HUES6 (cell line): Measurements from ENCODE around the gene HDAC6.

Source experiments
- H3K27ac ChIP-seq: 2 replicates; pipeline ENCODE4 v1.7.0; 2013; ENCODE audit warnings: low read depth, mild to moderate bottlenecking, low read length, inconsistent platforms
- H3K27me3 ChIP-seq: 2 replicates; pipeline ENCODE4 v1.6.1; 2013; ENCODE audit warnings: low read length; ENCODE audit not compliant: control insufficient read depth, insufficient read depth
- H3K36me3 ChIP-seq: 2 replicates; pipeline ENCODE4 v1.6.1; 2013; ENCODE audit warnings: low read length; ENCODE audit not compliant: control insufficient read depth, insufficient read depth
- H3K4me1 ChIP-seq: 2 replicates; pipeline ENCODE4 v1.6.1; 2013; ENCODE audit warnings: low read length; ENCODE audit not compliant: control insufficient read depth, insufficient read depth
- H3K4me3 ChIP-seq: 2 replicates; pipeline ENCODE4 v1.5.1; 2013; ENCODE audit warnings: low read depth, low read length
- H3K9ac ChIP-seq: one replicate; pipeline ENCODE4 v1.6.1; 2013; ENCODE audit warnings: mild to moderate bottlenecking, low read length
- H3K9me3 ChIP-seq: 2 replicates; pipeline ENCODE4 v1.6.1; 2013; ENCODE audit warnings: low read depth, low read length; ENCODE audit not compliant: control insufficient read depth, insufficient read depth

Gene HDAC6

DNA sequence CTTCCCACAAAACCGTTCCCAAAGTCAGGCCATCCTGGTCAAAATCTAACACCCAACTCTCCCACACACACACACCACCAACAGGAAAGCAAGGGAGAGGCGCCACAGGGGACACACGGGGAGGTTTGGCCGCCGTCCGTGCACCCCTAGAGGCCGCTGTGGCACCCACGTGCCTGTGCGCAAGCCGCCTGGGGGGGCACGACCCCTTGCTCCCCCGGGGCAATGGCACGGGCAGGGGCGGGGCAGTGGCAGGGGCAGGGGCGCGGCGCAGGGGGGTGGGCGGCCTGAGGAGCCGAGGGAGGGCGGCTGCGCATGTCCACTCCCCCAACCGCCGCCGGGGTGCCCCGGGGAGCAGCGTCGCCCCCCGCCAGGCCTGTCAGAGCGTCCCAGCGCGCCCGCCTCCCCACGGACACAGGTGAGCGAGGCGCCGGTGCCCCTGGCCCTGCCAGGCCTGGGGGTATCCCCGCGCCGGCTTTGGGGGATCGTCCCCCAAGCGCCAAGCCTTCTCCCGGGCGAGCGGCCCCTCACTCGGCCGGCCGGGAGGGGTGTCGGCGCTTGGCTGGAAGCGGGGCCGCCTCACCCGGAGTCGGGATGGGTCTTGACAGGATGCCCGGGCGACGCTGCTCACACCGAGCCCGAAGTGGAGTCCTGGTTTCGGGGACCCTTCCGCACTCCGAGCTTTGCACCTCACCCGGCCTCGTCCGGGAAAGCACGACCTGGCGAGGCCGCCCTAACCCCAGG, 24.4 kb downstream of the HDAC6 start, which contains the start of gene ERAS:
ERAS (plus strand) TSS at position 379 of the 741 bp plus-strand sequence. CDS start 2,611 bp downstream, outside the sequence.
- H3K27ac ChIP-seq = no peak within 1 kb of the TSS
- H3K9me3 ChIP-seq = peaks cover 25% of the 10 kb centered on the region; the same call in 1 of the 2 replicates
- peak within 1 kb of the TSS; percentile 19 for H3K4me3 ChIP-seq
- peaks cover 35% of the 10 kb centered on the region for H3K36me3 ChIP-seq
- no peak within 1 kb of the TSS for H3K9ac ChIP-seq
- H3K27me3 ChIP-seq = peaks cover 39% of the 10 kb centered on the region
- peaks cover 4% of the 10 kb centered on the region; the same call in 1 of the 2 replicates for H3K4me1 ChIP-seq

DNA sequence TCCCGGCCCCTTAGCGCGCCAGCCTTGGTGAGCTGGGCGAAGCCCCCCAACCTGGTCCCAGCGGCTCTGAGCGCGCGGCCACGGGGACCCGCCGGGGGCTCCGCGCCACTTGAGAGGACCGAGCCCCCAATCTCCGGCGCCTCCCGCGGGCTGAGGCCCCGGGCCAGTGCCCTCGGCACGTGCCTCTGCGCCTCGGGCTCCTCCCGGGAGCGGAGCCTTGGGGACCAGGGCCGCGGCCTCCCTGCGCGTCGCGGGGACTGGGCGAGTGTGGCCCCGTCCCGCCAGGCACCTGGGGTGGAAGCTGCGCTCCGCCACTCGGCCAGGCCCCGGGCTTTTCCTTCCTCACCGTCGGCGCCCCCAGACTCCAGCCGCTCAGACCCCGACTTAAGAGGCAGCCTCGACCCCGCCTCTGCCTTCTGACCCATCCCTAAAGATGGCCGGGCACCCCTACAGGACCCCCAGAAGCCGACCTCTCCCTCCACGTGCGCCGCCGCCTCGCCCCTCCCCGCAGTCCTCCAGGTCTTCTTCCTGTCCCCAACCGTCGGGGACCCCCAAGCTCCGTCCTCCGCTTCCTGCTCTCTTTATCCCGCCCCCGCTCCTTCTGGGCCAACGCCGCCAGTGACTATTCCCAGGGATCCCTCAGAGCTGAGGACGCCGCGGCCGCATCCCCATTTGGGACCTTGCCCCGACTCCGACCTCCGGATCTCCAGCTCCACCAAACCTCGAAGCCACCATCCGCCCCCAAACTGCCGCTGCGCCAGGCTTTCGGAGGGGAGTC, 25.2 kb downstream of the HDAC6 start:
- peak overlapping the region; percentile 19 for H3K4me3 ChIP-seq
- no peak overlapping the region for H3K27ac ChIP-seq
- H3K9ac ChIP-seq = no peak overlapping the region
- H3K4me1 ChIP-seq = peaks cover 4% of the 10 kb centered on the region; the same call in 1 of the 2 replicates
- H3K9me3 ChIP-seq = peaks cover 28% of the 10 kb centered on the region; the same call in 1 of the 2 replicates
- peaks cover 30% of the 10 kb centered on the region for H3K36me3 ChIP-seq
- peaks cover 47% of the 10 kb centered on the region for H3K27me3 ChIP-seq

DNA sequence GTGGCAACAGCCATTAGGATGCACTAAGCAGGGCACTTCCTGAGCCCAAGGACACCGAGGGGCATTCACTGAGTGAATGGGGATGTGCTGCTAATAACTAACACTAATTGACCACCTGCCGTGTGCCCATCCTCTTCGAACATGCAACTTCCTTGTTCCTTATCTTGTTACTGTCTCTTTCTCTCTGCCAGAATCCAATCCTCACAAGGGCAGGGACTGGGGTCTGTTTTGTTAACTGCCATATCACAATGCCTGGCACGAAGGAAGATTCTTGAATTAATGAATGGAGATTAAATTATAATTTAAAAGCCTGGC, 25.7 kb downstream of the HDAC6 start:
- Histone ChIP-seq H3K4me3 (peak overlapping the region; percentile 19), H3K27ac (no peak overlapping the region), H3K36me3 (peaks cover 25% of the 10 kb centered on the region), H3K4me1 (peaks cover 4% of the 10 kb centered on the region; the same call in 1 of the 2 replicates), H3K9ac (no peak overlapping the region), H3K9me3 (peaks cover 26% of the 10 kb centered on the region; the same call in 1 of the 2 replicates), H3K27me3 (peaks cover 52% of the 10 kb centered on the region)

DNA sequence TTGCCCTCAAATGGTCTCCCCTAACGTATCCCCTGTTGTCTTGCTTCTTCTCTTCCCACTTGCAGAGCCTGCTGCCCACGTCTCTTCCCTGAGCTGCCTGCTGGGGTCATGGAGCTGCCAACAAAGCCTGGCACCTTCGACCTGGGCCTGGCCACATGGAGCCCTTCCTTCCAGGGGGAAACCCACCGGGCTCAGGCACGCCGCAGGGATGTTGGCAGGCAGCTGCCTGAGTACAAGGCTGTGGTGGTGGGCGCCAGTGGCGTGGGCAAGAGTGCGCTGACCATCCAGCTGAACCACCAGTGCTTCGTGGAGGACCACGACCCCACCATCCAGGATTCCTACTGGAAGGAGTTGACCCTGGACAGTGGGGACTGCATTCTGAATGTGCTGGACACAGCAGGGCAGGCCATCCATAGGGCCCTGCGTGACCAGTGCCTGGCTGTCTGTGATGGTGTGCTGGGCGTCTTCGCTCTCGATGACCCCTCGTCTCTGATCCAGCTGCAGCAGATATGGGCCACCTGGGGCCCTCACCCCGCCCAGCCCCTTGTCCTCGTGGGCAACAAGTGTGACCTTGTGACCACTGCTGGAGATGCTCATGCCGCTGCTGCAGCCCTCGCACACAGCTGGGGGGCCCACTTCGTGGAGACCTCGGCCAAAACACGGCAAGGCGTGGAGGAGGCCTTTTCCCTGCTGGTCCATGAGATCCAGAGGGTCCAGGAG, 27.3 kb downstream of the HDAC6 start:
- H3K27me3 ChIP-seq = peaks cover 68% of the 10 kb centered on the region
- peaks cover 20% of the 10 kb centered on the region; the same call in 1 of the 2 replicates for H3K9me3 ChIP-seq
- H3K36me3 ChIP-seq = peaks cover 10% of the 10 kb centered on the region
- peaks cover 4% of the 10 kb centered on the region; the same call in 1 of the 2 replicates for H3K4me1 ChIP-seq
- H3K9ac ChIP-seq = no peak overlapping the region
- no peak overlapping the region for H3K27ac ChIP-seq
- H3K4me3 ChIP-seq = no peak overlapping the region

DNA sequence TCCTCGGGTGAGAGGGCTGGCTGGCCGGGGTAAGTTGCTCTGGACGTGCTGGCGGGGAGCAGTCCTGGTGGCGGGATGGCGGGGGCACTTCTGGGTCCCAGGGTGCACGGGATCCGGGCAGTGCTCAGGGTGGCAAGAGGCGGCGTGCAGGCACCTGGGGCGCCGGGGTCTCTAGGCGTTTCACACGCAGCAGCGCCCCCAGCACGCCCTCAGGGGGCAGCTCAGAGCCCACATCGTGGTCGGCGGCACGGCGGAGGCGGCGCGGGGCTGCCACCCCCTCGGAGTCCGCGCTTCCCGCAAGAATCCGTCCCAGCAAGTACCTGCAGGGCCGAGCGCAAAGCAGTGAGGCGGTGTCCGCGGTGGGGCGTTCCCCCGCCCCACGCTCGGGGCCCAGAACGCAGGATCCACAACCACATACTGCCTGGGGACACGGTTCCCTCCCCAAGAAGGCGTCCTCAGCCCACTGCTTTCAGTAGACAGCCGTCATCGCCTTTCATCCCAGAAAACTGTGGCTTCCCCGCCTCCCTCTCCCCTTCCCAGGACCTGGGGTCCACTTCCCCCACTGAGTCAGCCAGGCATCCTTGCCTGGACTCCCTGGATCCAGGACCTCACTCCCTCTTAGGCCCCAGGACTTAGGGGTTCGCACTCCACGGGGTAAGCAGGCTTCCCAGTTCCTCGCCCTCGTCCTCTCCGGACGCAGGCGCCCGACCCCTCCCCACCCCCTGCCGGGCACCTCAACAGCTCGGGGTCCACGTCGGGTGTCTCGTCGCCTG, 29.5 kb downstream of the HDAC6 start:
- H3K27ac ChIP-seq = no peak overlapping the region
- H3K4me3 ChIP-seq = peak overlapping the region; percentile 56
- H3K36me3 ChIP-seq = no peaks in the 10 kb centered on the region
- peaks cover 12% of the 10 kb centered on the region; the same call in 1 of the 2 replicates for H3K4me1 ChIP-seq
- peaks cover 16% of the 10 kb centered on the region; the same call in 1 of the 2 replicates for H3K9me3 ChIP-seq
- H3K9ac ChIP-seq = peak overlapping the region; percentile 49
- H3K27me3 ChIP-seq = peaks cover 88% of the 10 kb centered on the region

DNA sequence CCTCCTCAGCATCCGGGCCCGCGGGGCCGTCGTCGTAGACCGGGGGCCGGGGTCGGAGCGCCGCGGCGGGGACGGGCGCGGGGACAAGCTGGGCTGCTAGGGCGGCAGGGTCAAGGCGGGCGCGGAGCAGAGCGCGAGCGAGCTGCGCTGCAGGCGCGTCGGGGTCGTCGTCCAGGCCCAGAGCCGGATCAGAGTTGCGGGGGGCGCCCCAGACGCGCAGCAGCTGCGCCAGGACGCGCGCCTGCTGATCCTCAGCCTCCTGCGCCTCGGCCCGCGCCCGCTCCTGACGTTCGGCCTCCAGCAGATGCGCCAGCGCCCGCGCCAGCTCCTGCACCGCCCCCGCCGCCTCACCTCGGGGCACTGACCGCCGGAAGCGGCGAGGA, 30.0 kb downstream of the HDAC6 start:
- H3K4me3 ChIP-seq = peak overlapping the region; percentile 56
- H3K27me3 ChIP-seq = peaks cover 94% of the 10 kb centered on the region
- H3K36me3 ChIP-seq = no peaks in the 10 kb centered on the region
- peaks cover 12% of the 10 kb centered on the region; the same call in 1 of the 2 replicates for H3K4me1 ChIP-seq
- no peak overlapping the region for H3K27ac ChIP-seq
- peak overlapping the region; percentile 25 for H3K9ac ChIP-seq
- peaks cover 13% of the 10 kb centered on the region; the same call in 1 of the 2 replicates for H3K9me3 ChIP-seq

DNA sequence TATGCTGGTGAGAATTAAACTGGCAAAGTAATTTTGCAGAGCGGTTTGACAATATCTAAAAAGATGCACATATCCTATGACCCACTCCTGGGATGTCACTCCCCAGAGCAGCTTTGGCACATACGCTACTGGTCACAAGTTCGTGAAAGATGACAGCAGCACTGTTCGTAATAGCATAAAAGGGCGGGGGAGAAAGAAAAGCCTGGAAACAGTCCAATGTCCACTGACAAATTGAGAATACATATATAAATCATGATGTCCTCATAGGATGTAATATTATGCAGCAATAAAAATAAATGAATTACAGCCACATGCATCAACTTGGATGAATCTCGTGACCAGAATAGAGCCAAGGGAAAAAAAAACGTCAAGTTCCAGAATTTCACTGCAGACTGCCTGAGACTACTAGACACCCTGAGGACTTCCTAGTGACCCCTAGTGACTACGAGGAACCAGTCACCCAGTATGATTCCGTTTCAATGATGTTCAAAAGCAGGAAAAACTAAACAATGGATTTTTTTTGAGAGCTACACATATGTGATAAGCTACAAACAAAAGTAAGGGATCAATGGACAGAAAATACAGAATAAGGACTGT, 31.8 kb downstream of the HDAC6 start:
- Histone ChIP-seq H3K36me3 (no peaks in the 10 kb centered on the region), H3K27ac (no peak overlapping the region), H3K9ac (no peak overlapping the region), H3K9me3 (peaks cover 13% of the 10 kb centered on the region; the same call in 1 of the 2 replicates), H3K4me3 (no peak overlapping the region), H3K27me3 (peaks cover 84% of the 10 kb centered on the region), H3K4me1 (peaks cover 9% of the 10 kb centered on the region; the same call in 1 of the 2 replicates)

DNA sequence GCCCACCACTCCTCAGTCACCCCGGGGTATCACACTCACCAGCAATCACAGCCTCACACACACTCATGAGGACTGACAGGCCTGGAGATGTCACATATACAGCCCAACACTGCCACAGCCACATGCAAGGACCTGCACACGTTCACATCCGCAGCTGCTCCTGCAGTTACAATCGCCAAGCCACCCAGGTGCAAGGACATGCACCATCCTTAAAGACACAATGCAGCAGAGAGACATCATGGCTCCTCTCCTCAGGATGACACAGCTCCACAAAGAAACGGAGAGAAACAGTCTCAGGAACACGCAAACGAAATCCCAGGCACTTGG, 32.5 kb downstream of the HDAC6 start:
- Histone ChIP-seq H3K36me3 (no peaks in the 10 kb centered on the region), H3K9me3 (peaks cover 13% of the 10 kb centered on the region; the same call in 1 of the 2 replicates), H3K9ac (no peak overlapping the region), H3K27ac (no peak overlapping the region), H3K4me1 (peaks cover 9% of the 10 kb centered on the region; the same call in 1 of the 2 replicates), H3K27me3 (peaks cover 77% of the 10 kb centered on the region), H3K4me3 (peak overlapping the region; percentile 61)

DNA sequence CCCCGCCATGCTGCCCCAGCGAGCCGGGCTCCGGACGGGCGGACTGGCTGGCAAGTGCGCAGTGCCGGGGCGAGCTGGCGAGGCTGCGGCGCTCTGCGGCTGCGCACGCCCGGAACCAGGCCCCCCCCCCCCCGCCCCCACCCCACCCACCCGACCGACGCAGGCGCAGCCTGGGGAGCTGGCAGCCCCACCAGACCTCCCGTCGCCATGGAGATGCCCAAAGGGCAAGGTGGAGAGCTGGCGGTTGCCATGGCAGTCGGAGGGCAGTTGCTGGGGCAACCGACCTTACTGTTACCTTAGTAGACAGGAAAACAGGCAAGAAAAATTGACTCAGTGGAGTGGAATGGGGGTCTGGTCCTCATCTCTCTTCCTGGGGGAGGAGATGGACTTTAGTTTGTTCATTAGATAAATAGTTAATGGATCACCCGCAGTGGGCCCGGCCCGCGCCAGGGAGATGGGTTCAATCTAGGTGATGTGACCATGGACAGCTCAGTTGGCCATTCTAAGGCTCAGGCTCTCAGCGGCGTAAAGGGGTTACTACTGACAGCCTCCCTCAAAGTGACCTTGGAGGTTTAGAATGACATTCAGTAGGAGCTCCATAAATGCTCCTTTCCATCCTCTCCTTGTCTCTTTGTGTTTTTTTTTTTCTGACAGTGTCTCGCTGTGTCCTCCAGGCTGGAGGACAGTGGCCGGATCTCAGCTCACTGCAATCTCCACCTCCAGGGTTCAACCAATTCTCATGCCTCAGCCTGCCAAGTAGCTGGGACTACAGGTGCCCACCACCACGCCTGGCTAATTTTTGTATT, 33.9 kb downstream of the HDAC6 start, which contains the start of gene PCSK1N:
PCSK1N (minus strand) TSS at position 87 of the 806 bp plus-strand sequence; CDS start at position 9, 78 bp downstream.
- Histone ChIP-seq H3K9me3 (peaks cover 11% of the 10 kb centered on the region; the same call in 1 of the 2 replicates), H3K27ac (no peak within 1 kb of the TSS), H3K4me3 (peak within 1 kb of the TSS; percentile 61), H3K4me1 (peaks cover 9% of the 10 kb centered on the region; the same call in 1 of the 2 replicates), H3K36me3 (no peaks in the 10 kb centered on the region), H3K9ac (no peak within 1 kb of the TSS), H3K27me3 (peaks cover 63% of the 10 kb centered on the region)
